ENCODE measurements around the gene AMN1.

DNA sequence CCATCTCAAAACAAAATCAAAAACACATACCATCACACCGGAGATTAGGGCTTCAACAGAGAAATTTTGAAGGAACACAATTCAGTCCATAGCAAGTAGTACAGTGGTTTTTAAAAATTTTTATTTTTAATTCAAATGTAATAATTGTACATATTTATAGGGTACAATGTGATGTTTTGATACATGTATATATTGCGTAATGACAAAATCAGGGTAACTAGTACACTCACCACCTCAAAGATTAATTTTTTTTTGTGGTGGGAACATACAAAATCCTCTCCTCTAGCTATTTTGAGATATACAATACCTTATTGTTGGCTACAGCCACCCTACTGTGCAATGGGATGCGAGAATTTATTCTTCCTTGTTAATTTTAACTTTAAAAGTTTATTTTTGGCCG is 95.4 kb downstream of the AMN1 start:
- TF ChIP-seq, protein P1, sequence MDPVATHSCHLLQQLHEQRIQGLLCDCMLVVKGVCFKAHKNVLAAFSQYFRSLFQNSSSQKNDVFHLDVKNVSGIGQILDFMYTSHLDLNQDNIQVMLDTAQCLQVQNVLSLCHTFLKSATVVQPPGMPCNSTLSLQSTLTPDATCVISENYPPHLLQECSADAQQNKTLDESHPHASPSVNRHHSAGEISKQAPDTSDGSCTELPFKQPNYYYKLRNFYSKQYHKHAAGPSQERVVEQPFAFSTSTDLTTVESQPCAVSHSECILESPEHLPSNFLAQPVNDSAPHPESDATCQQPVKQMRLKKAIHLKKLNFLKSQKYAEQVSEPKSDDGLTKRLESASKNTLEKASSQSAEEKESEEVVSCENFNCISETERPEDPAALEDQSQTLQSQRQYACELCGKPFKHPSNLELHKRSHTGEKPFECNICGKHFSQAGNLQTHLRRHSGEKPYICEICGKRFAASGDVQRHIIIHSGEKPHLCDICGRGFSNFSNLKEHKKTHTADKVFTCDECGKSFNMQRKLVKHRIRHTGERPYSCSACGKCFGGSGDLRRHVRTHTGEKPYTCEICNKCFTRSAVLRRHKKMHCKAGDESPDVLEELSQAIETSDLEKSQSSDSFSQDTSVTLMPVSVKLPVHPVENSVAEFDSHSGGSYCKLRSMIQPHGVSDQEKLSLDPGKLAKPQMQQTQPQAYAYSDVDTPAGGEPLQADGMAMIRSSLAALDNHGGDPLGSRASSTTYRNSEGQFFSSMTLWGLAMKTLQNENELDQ (tag by site-specific recombination; IDR thresholded peaks at IDR 0.05; ENCODE audit: low read depth), result no peak
- TF ChIP-seq, protein P2, sequence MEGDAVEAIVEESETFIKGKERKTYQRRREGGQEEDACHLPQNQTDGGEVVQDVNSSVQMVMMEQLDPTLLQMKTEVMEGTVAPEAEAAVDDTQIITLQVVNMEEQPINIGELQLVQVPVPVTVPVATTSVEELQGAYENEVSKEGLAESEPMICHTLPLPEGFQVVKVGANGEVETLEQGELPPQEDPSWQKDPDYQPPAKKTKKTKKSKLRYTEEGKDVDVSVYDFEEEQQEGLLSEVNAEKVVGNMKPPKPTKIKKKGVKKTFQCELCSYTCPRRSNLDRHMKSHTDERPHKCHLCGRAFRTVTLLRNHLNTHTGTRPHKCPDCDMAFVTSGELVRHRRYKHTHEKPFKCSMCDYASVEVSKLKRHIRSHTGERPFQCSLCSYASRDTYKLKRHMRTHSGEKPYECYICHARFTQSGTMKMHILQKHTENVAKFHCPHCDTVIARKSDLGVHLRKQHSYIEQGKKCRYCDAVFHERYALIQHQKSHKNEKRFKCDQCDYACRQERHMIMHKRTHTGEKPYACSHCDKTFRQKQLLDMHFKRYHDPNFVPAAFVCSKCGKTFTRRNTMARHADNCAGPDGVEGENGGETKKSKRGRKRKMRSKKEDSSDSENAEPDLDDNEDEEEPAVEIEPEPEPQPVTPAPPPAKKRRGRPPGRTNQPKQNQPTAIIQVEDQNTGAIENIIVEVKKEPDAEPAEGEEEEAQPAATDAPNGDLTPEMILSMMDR (tag by site-specific recombination; IDR thresholded peaks at IDR 0.05), result no peak
